Stimulated activated CD4-positive, alpha-beta T cell treated with anti-CD3 and anti-CD28 coated beads, Interleukin-15, amount 100 ng/mL, for 1 hour (primary cell): ENCODE measurements around the gene ZCCHC2.
A peak's percentile ranks its signal among the peaks of the same experiment; 100 is the strongest.

Source experiments
- DNase-seq, 2 donors: peaks; one replicate each; pipeline ENCODE4 v3.0.0-alpha.2; 2020; ENCODE audit warnings: low read depth in 1 of 2, low spot score in 1 of 2

Gene ZCCHC2

GRCh38 chr18:62576845-62577512 lies 54.2 kb downstream of the ZCCHC2 start:
- no peak for DNase-seq

GRCh38 chr18:62577765-62578164 lies 54.9 kb downstream of the ZCCHC2 start:
- no peak for DNase-seq

GRCh38 chr18:62578980-62579511 lies 56.2 kb downstream of the ZCCHC2 start:
- DNase-seq, result no peak

GRCh38 chr18:62583376-62583775 lies 60.6 kb downstream of the ZCCHC2 start:
- DNase-seq, result no peak

GRCh38 chr18:62584241-62585120 lies 61.7 kb downstream of the ZCCHC2 start:
- peak; percentile 60 to 73 for DNase-seq

- DNase-seq, result peak in 1 of 2 donors; percentile 32
These were observed 62.7 kb downstream of the ZCCHC2 start for GRCh38 chr18:62585274-62586150.

GRCh38 chr18:62586151-62586774 lies 63.4 kb downstream of the ZCCHC2 start:
- peak; percentile 17 to 52 for DNase-seq

GRCh38 chr18:62586781-62587487 lies 64.1 kb downstream of the ZCCHC2 start:
- no peak for DNase-seq

- no peak for DNase-seq
These were observed 64.9 kb downstream of the ZCCHC2 start for GRCh38 chr18:62587689-62588088.

- DNase-seq, result no peak
These were observed 65.4 kb downstream of the ZCCHC2 start for GRCh38 chr18:62588217-62588616.

GRCh38 chr18:62590799-62591590 lies 68.2 kb downstream of the ZCCHC2 start:
- no peak for DNase-seq

GRCh38 chr18:62596145-62597005 lies 73.5 kb downstream of the ZCCHC2 start:
- no peak for DNase-seq

- DNase-seq, result no peak
These were observed 79.0 kb downstream of the ZCCHC2 start for GRCh38 chr18:62601871-62602270.

- no peak for DNase-seq
These were observed 79.9 kb downstream of the ZCCHC2 start for GRCh38 chr18:62602706-62603105.

- DNase-seq, result no peak
These were observed 80.4 kb downstream of the ZCCHC2 start for GRCh38 chr18:62603211-62603610.

GRCh38 chr18:62603979-62604378 lies 81.2 kb downstream of the ZCCHC2 start:
- no peak for DNase-seq

- DNase-seq, result no peak
These were observed 82.9 kb downstream of the ZCCHC2 start for GRCh38 chr18:62605685-62606084.

- no peak for DNase-seq
These were observed 83.3 kb downstream of the ZCCHC2 start for GRCh38 chr18:62606106-62606505.
